ENCODE data around the gene HERC2. TPM values are rescaled to one million over a fixed set of nuclear protein-coding genes. Genes with fewer than 3 reads are reported as not detected.
A peak's percentile ranks its signal among the peaks of the same experiment; 100 is the strongest.

HERC2 gene
- total and polyA plus RNA-seq, 4 donors, result 21.7 to 70.8 (median 47.5) TPM

DNA sequence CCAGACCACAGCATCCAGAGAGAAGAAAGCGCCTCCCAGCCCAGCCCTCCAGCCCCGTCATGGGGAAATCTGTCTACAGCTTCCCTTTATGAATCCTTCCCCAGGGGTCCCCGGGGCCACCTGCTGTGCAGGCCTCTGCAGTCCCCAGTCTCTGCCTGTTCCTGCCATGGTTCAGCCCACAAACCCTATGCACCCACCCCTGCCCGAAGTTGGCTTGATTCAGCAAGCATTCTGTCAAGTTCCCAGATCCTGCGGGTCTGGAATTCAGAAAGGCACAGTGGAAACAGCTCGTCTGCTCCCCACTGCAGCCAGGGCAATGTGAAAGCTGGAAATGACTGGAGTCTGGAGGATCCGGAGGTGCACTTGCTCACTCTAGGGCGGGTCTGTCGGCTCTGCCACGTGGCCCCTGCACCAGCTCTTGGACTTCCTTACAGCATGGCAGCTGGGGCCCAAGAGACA is 220.0 kb downstream of the HERC2 start:
- no peak overlapping the region for H3K27ac ChIP-seq (ENCODE audit: low read depth in 1 of 2, low read length in 2 of 2)
- intact Hi-C loops (cut with DNase I), result no loop called here
- no peak for DNase-seq
- H3K36me3 ChIP-seq (ENCODE audit: control insufficient read depth in 1 of 2, insufficient read depth in 2 of 2, low read length in 1 of 2), result no peaks in the 10 kb centered on the region
- no peak overlapping the region for H3K4me3 ChIP-seq (ENCODE audit: low read length in 2 of 2)
- no peaks in the 10 kb centered on the region for H3K9me3 ChIP-seq (ENCODE audit: control insufficient read depth, low read length)
- no peaks in the 10 kb centered on the region for H3K27me3 ChIP-seq (ENCODE audit: control insufficient read depth in 1 of 2, insufficient read depth in 2 of 2, low read length in 1 of 2)
- WGBS, 2 donors, result 76 to 84% methylated on average over 10 of the region's 10 CpGs
- ATAC-seq (ENCODE audit: low FRiP score), result no peak
- H3K4me1 ChIP-seq (ENCODE audit: control insufficient read depth in 1 of 2, insufficient read depth in 2 of 2, low read length in 2 of 2), result no peaks in the 10 kb centered on the region

DNA sequence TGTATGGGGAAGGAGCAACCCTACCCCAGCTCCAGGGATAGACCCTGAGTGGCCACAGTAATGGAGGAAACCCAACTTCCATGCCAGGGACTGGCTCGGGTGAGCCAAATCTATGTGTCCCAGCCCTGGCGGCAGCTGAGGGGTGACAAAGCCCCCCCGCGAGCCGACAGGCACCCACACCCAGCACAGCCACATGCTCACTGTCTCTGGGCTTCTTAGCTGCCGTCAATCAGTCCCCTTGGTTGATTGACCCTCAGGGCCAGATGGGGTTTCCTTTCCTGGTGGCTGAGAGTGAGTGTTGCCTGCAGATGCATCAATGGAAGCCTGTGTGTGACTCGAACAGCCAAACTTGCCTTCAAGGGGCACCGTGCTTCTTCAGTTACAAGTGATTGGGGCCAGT is 220.8 kb downstream of the HERC2 start:
- no peaks in the 10 kb centered on the region for H3K27me3 ChIP-seq (ENCODE audit: control insufficient read depth in 1 of 2, insufficient read depth in 2 of 2, low read length in 1 of 2)
- H3K36me3 ChIP-seq (ENCODE audit: control insufficient read depth in 1 of 2, insufficient read depth in 2 of 2, low read length in 1 of 2), result no peaks in the 10 kb centered on the region
- ATAC-seq (ENCODE audit: low FRiP score) (no peak), DNase-seq (peak in 1 of 2 donors; percentile 35)
- H3K27ac ChIP-seq (ENCODE audit: low read depth in 1 of 2, low read length in 2 of 2), result no peak overlapping the region
- WGBS, 2 donors, result 81 to 83% methylated on average over 8 of the region's 8 CpGs
- no peak overlapping the region for H3K4me3 ChIP-seq (ENCODE audit: low read length in 2 of 2)
- intact Hi-C loops (cut with DNase I), result no loop called here
- no peaks in the 10 kb centered on the region for H3K9me3 ChIP-seq (ENCODE audit: control insufficient read depth, low read length)
- H3K4me1 ChIP-seq (ENCODE audit: control insufficient read depth in 1 of 2, insufficient read depth in 2 of 2, low read length in 2 of 2), result no peaks in the 10 kb centered on the region

DNA sequence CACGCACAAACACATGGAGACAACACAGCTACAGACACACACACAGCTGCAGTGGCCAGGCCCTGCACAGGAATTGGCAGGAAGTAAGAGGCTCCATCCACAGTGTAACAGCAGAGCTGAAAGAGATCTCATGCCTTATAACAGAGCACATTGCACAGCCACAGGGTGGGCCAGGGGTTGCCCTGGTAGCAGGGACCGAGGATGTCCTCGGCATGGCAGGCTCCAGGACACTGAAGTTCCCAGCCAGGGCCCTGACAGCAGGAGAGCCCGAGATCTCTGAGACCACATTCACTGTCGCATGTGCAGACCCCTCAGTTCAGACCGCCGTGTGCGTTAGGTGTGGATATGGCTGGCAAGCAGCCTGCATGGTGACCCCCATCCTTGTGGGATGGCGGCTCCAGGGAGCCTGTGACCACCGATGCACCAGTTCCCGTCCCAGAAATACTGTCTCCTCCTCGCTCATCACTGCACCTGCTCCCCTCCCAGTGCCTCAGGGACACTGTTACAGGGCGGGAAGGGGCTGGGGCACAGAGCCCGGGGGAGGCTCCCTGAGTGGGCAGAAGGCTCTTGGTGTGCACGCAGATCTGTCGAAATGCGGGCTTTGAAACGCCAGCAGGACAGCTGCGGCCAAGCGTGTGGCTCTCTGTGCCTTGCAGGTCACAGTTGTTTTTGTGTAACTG is 221.3 kb downstream of the HERC2 start:
- ATAC-seq (ENCODE audit: low FRiP score) (no peak), DNase-seq (peak in 1 of 2 donors; percentile 57)
- no peaks in the 10 kb centered on the region for H3K9me3 ChIP-seq (ENCODE audit: control insufficient read depth, low read length)
- no peaks in the 10 kb centered on the region for H3K27me3 ChIP-seq (ENCODE audit: control insufficient read depth in 1 of 2, insufficient read depth in 2 of 2, low read length in 1 of 2)
- no peak overlapping the region for H3K27ac ChIP-seq (ENCODE audit: low read depth in 1 of 2, low read length in 2 of 2)
- no peaks in the 10 kb centered on the region for H3K4me1 ChIP-seq (ENCODE audit: control insufficient read depth in 1 of 2, insufficient read depth in 2 of 2, low read length in 2 of 2)
- H3K36me3 ChIP-seq (ENCODE audit: control insufficient read depth in 1 of 2, insufficient read depth in 2 of 2, low read length in 1 of 2), result no peaks in the 10 kb centered on the region
- 93 to 95% methylated on average over 20 of the region's 20 CpGs for WGBS, 2 donors
- intact Hi-C loops (cut with DNase I), result no loop called here
- H3K4me3 ChIP-seq (ENCODE audit: low read length in 2 of 2), result no peak overlapping the region

DNA sequence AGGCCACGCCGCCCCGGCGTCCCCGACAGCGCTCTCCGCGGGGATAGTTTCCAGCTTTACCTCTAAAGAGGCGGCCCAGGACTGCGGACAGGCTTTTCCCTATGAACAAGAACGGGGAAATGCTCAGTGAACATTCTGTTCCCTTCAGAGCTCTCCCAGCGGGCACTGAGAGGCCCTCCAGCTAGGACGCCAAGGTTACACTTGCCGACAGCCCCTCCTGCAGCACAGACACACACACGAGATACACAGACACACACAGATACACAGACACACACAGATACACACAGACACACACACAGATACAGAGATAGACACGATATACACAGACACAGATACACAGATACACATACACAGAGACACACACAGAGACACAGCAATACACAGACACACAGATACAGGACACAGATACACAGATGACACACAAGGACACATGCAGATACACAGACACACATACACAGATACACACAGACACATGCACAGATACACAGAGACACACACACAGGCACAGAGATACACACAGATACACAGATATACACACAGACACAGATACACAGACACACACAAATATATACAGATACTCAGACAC is 222.3 kb downstream of the HERC2 start:
- 13 to 22% methylated on average over 16 of the region's 16 CpGs for WGBS, 2 donors
- Histone ChIP-seq H3K9me3 (ENCODE audit: control insufficient read depth, low read length) (no peaks in the 10 kb centered on the region), H3K27me3 (ENCODE audit: control insufficient read depth in 1 of 2, insufficient read depth in 2 of 2, low read length in 1 of 2) (no peaks in the 10 kb centered on the region), H3K36me3 (ENCODE audit: control insufficient read depth in 1 of 2, insufficient read depth in 2 of 2, low read length in 1 of 2) (no peaks in the 10 kb centered on the region), H3K4me3 (ENCODE audit: low read length in 2 of 2) (peak overlapping the region in 1 of 2 donors; percentile 3), H3K27ac (ENCODE audit: low read depth in 1 of 2, low read length in 2 of 2) (peak overlapping the region in 1 of 2 donors; percentile 34), H3K4me1 (ENCODE audit: control insufficient read depth in 1 of 2, insufficient read depth in 2 of 2, low read length in 2 of 2) (no peaks in the 10 kb centered on the region)
- DNase-seq (no peak), ATAC-seq (ENCODE audit: low FRiP score) (no peak)
- intact Hi-C loops (cut with DNase I), result no loop called here

DNA sequence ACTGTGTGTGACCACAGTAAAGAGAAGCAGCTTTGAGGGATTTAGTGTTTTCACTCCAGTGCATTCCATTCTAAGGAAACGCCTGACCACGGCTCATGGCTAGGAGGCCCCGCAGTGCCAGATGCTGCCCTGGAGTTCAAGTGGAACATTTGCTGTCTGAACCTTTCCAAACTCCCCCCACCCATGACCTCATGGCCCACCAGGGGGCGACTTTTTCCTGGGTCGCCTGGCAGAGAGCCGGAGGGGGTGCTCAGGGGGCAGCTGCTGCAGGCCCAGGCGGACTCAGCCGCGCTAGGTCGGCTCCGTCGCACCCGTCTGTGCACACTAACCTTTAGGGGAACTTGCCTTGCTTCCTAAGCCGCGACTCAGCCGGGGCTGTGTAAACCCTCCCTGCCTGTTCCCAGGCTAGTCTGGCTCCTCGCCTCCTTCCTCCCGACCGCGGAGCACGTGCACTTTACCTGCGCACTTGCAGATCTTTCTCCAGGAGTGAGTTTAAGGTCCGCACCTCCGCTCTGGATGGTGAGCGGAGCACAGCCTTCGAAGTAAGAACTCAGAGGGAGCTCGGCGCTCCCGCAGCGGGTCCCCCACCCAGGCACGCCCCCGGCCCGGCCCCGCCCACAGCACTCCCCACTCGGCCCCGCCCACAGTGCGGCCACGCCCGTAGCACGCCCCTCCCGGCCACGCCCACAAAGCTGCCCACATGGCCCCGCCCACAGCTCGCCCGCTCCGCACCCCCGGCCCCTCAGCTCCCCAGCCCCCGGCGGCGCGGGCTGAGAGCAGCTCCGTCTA is 223.0 kb downstream of the HERC2 start, which contains the start of gene OCA2:
OCA2 (minus strand) TSS at position 550 of the 789 bp plus-strand sequence. CDS start 17,441 bp downstream, outside the sequence.
- Histone ChIP-seq H3K27me3 (ENCODE audit: control insufficient read depth in 1 of 2, insufficient read depth in 2 of 2, low read length in 1 of 2) (no peaks in the 10 kb centered on the region), H3K9me3 (ENCODE audit: control insufficient read depth, low read length) (no peaks in the 10 kb centered on the region), H3K4me1 (ENCODE audit: control insufficient read depth in 1 of 2, insufficient read depth in 2 of 2, low read length in 2 of 2) (no peaks in the 10 kb centered on the region), H3K36me3 (ENCODE audit: control insufficient read depth in 1 of 2, insufficient read depth in 2 of 2, low read length in 1 of 2) (no peaks in the 10 kb centered on the region), H3K4me3 (ENCODE audit: low read length in 2 of 2) (peak within 1 kb of the TSS in 1 of 2 donors; percentile 3), H3K27ac (ENCODE audit: low read depth in 1 of 2, low read length in 2 of 2) (peak within 1 kb of the TSS in 1 of 2 donors; percentile 45)
- intact Hi-C loops (cut with DNase I), result no loop called here
- ATAC-seq (ENCODE audit: low FRiP score), result peak; percentile 41
- DNase-seq, result peak; percentile 68 to 92
- 11% methylated on average over 44 to 52 of the region's 52 CpGs for WGBS, 2 donors

DNA sequence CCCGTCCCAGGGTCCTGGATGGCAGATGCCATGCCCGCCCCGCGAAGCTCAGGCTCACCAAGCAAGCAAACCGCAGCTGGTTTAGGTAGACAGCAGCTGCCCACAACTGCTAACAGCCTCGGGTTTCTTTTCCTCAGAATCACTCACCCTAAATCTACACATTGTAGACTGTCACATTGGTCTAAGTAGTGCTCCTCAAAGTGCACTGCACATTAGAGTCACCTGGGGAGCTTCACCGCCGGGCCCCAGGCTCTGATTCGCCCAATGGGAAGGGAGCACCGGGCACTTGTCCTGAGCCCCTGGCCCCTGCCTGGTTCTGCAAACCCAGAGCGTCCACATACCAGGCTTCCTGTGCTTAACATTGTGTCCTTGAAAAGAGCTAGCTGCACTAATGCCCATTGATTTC is 223.6 kb downstream of the HERC2 start:
- H3K9me3 ChIP-seq (ENCODE audit: control insufficient read depth, low read length), result no peaks in the 10 kb centered on the region
- ATAC-seq (ENCODE audit: low FRiP score) (no peak), DNase-seq (no peak)
- peak overlapping the region in 1 of 2 donors; percentile 45 for H3K27ac ChIP-seq (ENCODE audit: low read depth in 1 of 2, low read length in 2 of 2)
- H3K36me3 ChIP-seq (ENCODE audit: control insufficient read depth in 1 of 2, insufficient read depth in 2 of 2, low read length in 1 of 2), result no peaks in the 10 kb centered on the region
- H3K27me3 ChIP-seq (ENCODE audit: control insufficient read depth in 1 of 2, insufficient read depth in 2 of 2, low read length in 1 of 2), result no peaks in the 10 kb centered on the region
- H3K4me3 ChIP-seq (ENCODE audit: low read length in 2 of 2), result no peak overlapping the region
- 74 to 75% methylated on average over 11 of the region's 11 CpGs for WGBS, 2 donors
- intact Hi-C loops (cut with DNase I), result no loop called here
- H3K4me1 ChIP-seq (ENCODE audit: control insufficient read depth in 1 of 2, insufficient read depth in 2 of 2, low read length in 2 of 2), result no peaks in the 10 kb centered on the region

DNA sequence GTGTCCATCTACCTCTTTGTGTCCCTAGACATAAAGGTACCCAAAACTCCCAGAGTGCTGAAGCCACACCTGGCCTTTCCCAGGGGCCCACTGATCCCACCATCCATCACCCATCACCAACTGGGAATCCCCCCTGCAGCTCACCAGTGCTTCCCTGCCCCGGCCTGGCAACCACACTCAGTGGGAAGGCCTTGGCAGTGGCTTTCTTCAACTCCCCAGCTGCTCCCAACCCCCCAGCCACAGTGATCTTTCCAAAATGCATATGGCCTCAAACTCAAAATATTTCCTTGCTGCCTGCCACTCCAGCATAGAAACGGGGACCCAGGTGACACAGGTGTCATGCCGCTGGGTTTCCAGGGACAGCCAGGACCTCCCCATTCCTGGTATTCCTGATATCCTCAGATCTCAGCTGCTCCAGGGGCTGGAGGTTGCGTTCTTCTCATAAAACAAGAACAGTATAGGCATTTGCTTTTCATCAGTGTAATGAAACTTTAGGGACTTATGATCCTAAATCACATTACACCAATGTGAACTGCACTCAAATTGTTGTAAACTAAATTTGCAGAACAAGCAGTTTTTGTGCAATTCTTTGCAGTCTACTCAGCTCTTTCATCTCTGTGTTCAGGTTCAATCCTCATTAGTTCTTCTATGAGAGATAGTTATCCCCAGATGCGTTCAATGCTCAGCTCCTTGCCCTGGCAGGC is 224.2 kb downstream of the HERC2 start:
- no peaks in the 10 kb centered on the region for H3K36me3 ChIP-seq (ENCODE audit: control insufficient read depth in 1 of 2, insufficient read depth in 2 of 2, low read length in 1 of 2)
- WGBS, 2 donors, result 67 to 71% methylated on average over 5 of the region's 5 CpGs
- H3K9me3 ChIP-seq (ENCODE audit: control insufficient read depth, low read length), result no peaks in the 10 kb centered on the region
- intact Hi-C loops (cut with DNase I), result loop anchor here in 1 of 2 donors (2.0 kb wide), 1 partner anchor 13 kb away; no protein-coding TSS in a partner anchor
- ATAC-seq (ENCODE audit: low FRiP score) (no peak), DNase-seq (peak in 1 of 2 donors; percentile 69)
- H3K4me1 ChIP-seq (ENCODE audit: control insufficient read depth in 1 of 2, insufficient read depth in 2 of 2, low read length in 2 of 2), result no peaks in the 10 kb centered on the region
- H3K4me3 ChIP-seq (ENCODE audit: low read length in 2 of 2), result no peak overlapping the region
- H3K27me3 ChIP-seq (ENCODE audit: control insufficient read depth in 1 of 2, insufficient read depth in 2 of 2, low read length in 1 of 2), result no peaks in the 10 kb centered on the region
- peak overlapping the region in 1 of 2 donors; percentile 97 for H3K27ac ChIP-seq (ENCODE audit: low read depth in 1 of 2, low read length in 2 of 2)

All from aorta (tissue), 5 donors.